ENCODE data around the gene PHF12.

GRCh38 chr17:28926366-28926765, 25.0 kb downstream of the PHF12 start:
- TF ChIP-seq CTCF (conservative IDR thresholded peaks at IDR 0.05 in 1 of 2, IDR thresholded peaks at IDR 0.05 in 1 of 2; ENCODE audit: low read depth in 1 of 2, low read length in 2 of 2), result no peak
- no peak for TF ChIP-seq EZH2 (IDR thresholded peaks at IDR 0.05; ENCODE audit: low read length, missing control alignments)
